Body of pancreas (tissue), 4 donors: ENCODE results near the gene METTL3.

Experiments
- POLR2A ChIP-seq, 3 donors: fragments of 450-650 bp; IDR thresholded peaks; one replicate each; pipeline ENCODE4 v1.6.1; 2016; ENCODE audit warnings: antibody characterized with exemption in 3 of 3, mild to moderate bottlenecking in 2 of 3
- TF ChIP-seq, protein P1 (sequence below), 7 experiments: fragments of 450-650 bp in 4 of 7; fragments of 200-600 bp in 3 of 7; sonication (generic) in 3 of 7; IDR thresholded peaks; one replicate each; pipeline ENCODE4 v1.5.1; 2016 to 2019; ENCODE audit warnings: antibody characterized with exemption in 7 of 7

DNA sequence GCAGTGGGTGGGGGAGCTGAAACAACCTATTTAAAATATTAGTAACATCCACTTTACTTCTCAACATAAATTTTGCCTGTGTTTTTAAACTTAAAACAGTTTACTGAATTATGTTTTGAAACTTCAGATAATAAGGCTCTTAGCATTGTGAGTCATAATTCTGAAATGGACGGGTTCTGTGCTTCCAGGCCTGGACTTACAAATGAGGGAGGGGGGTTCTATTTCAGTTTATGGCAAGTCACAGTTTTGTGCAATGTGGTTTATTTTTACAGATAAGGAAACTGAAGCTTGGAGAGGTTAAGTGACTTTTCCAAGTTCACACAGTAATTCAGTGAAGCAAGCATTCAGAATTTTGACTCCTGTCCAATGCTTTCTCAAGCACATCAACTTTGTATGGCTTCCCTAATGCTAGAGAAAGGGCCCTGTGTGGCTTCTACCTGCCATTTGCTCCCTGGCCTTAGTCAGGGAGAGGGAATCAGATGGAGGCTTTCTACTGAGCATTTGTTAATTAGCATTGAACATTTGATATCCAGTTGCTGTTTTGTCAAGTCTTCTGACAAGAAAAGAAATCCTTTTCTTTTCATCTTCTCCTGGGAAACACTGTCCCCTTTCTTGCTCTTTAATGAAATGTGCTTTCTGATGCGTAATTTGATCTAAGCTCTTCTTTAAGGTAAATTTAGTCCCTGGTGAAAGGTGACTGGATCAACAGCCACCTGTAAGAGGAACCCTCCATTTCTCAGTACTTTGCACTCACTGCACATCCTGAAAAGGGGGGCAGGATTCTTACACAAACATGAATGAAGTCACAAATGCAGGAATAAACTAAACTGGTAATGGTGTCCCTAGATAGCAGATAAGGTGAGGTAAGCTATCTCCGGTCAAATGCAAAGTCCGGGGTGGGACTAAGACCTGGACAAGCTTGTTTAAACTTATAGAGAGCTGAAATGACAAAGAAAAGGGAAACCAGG lies 17.5 kb upstream of the METTL3 start:
- TF ChIP-seq, protein P1, sequence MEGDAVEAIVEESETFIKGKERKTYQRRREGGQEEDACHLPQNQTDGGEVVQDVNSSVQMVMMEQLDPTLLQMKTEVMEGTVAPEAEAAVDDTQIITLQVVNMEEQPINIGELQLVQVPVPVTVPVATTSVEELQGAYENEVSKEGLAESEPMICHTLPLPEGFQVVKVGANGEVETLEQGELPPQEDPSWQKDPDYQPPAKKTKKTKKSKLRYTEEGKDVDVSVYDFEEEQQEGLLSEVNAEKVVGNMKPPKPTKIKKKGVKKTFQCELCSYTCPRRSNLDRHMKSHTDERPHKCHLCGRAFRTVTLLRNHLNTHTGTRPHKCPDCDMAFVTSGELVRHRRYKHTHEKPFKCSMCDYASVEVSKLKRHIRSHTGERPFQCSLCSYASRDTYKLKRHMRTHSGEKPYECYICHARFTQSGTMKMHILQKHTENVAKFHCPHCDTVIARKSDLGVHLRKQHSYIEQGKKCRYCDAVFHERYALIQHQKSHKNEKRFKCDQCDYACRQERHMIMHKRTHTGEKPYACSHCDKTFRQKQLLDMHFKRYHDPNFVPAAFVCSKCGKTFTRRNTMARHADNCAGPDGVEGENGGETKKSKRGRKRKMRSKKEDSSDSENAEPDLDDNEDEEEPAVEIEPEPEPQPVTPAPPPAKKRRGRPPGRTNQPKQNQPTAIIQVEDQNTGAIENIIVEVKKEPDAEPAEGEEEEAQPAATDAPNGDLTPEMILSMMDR (IDR thresholded peaks at IDR 0.05), result no peak
- TF ChIP-seq POLR2A (IDR thresholded peaks at IDR 0.05), result no peak
